ENCODE data around the gene TEX35. TPM values are rescaled to one million over a fixed set of nuclear protein-coding genes. Genes with fewer than 3 reads are reported as not detected.

The TEX35 gene
- total and polyA plus RNA-seq, 10 of the 15 experiments (the other 5 are each of a cell fraction or from before 2014, with no cell fraction given): not detected

GRCh38 chr1:178506669-178507068, 6.2 kb upstream of the TEX35 start:
- no peaks in the 10 kb centered on the region for H3K4me1 ChIP-seq (ENCODE audit: control insufficient read depth, insufficient read depth, low read length)
- intact Hi-C loops (cut with micrococcal nuclease; ENCODE audit: unreplicated experiment): no loop called here
- no peaks in the 10 kb centered on the region for H3K9me3 ChIP-seq (replicated peaks; ENCODE audit: control insufficient read depth, insufficient read depth, low read length)
- ChIA-PET POLR2A (no interaction called here), RAD21 (ENCODE audit: unreplicated experiment) (interaction anchor here (1.0 to 1.5 kb wide), 2 partner anchors 146 to 196 kb away, joined by 3 to 5 read pairs; no protein-coding TSS in a partner anchor), CTCF (interaction anchor here (1.3 to 11.2 kb wide), 4 partner anchors 34 to 207 kb away, joined by 3 to 187 read pairs (median 12); no protein-coding TSS in a partner anchor), SMC1A (ENCODE audit: uncharacterized antibody, unreplicated experiment) (interaction anchor here (1.1 to 7.4 kb wide), 2 partner anchors 20 to 194 kb away, joined by 3 to 73 read pairs; no protein-coding TSS in a partner anchor)
- 46% methylated on average over 6 of the region's 6 CpGs for WGBS (ENCODE audit: insufficient coverage, insufficient replicate concordance, low lambda C conversion rate, missing lambda C conversion rate)
- in situ Hi-C loops (cut with MboI): no loop called here
- no peak overlapping the region for H3K27ac ChIP-seq (ENCODE audit: control insufficient read depth, insufficient read depth)
- no peak for DNase-seq (ENCODE audit: low read depth, low spot score)
- no peak for FAIRE-seq
- no peaks in the 10 kb centered on the region for H3K36me3 ChIP-seq (ENCODE audit: control insufficient read depth in 2 of 2, insufficient read depth in 2 of 2, low read length in 1 of 2)
- H3K9ac ChIP-seq (ENCODE audit: control insufficient read depth, insufficient read depth, low read length): no peak overlapping the region
- TF ChIP-seq TARDBP (IDR thresholded peaks at IDR 0.05; ENCODE audit: borderline replicate concordance): no peak
- no peaks in the 10 kb centered on the region for H3K27me3 ChIP-seq (replicated peaks in 1 of 2; ENCODE audit: control insufficient read depth in 2 of 2, insufficient read depth in 2 of 2, low read length in 1 of 2)
- no peak for ATAC-seq
- no peaks in the 10 kb centered on the region for H4K20me1 ChIP-seq (ENCODE audit: control insufficient read depth, insufficient read depth)
- no peaks in the 10 kb centered on the region for H3K79me2 ChIP-seq (ENCODE audit: control insufficient read depth, insufficient read depth, low read length)
- no TSS peak for BruUV-seq (replicated peaks)
- H3K4me2 ChIP-seq (ENCODE audit: control insufficient read depth, insufficient read depth): no peak overlapping the region
- no peak overlapping the region for H3K4me3 ChIP-seq
- H2AFZ ChIP-seq (ENCODE audit: control insufficient read depth, low read depth, low read length): no peak overlapping the region

- no peak for DNase-seq (ENCODE audit: low read depth, low spot score)
- H3K9me3 ChIP-seq (replicated peaks; ENCODE audit: control insufficient read depth, insufficient read depth, low read length): no peaks in the 10 kb centered on the region
- ATAC-seq: no peak
- H2AFZ ChIP-seq (ENCODE audit: control insufficient read depth, low read depth, low read length): no peak overlapping the region
- intact Hi-C loops (cut with micrococcal nuclease; ENCODE audit: unreplicated experiment) (no loop called here), in situ Hi-C loops (cut with MboI) (no loop called here)
- CTCF ChIA-PET: no interaction called here
- BruUV-seq (replicated peaks): no TSS peak
- H3K36me3 ChIP-seq (ENCODE audit: control insufficient read depth in 2 of 2, insufficient read depth in 2 of 2, low read length in 1 of 2): no peaks in the 10 kb centered on the region
- WGBS (ENCODE audit: insufficient coverage, insufficient replicate concordance, low lambda C conversion rate, missing lambda C conversion rate): 30% methylated on average over 5 of the region's 5 CpGs
- SMC1A ChIA-PET (ENCODE audit: uncharacterized antibody, unreplicated experiment): no interaction called here
- no peak overlapping the region for H3K9ac ChIP-seq (ENCODE audit: control insufficient read depth, insufficient read depth, low read length)
- H3K27ac ChIP-seq (ENCODE audit: control insufficient read depth, insufficient read depth): no peak overlapping the region
- no peaks in the 10 kb centered on the region for H4K20me1 ChIP-seq (ENCODE audit: control insufficient read depth, insufficient read depth)
- POLR2A ChIA-PET: no interaction called here
- RAD21 ChIA-PET (ENCODE audit: unreplicated experiment): no interaction called here
- TF ChIP-seq PAX8 (IDR thresholded peaks at IDR 0.05) (no peak), CHD2 (IDR thresholded peaks at IDR 0.05; ENCODE audit: borderline replicate concordance, low read depth, low read length) (no peak), DPF2 (IDR thresholded peaks at IDR 0.05) (no peak), GABPA (IDR thresholded peaks at IDR 0.05; ENCODE audit: low read depth) (no peak)
- TF ChIP-seq, protein P1, sequence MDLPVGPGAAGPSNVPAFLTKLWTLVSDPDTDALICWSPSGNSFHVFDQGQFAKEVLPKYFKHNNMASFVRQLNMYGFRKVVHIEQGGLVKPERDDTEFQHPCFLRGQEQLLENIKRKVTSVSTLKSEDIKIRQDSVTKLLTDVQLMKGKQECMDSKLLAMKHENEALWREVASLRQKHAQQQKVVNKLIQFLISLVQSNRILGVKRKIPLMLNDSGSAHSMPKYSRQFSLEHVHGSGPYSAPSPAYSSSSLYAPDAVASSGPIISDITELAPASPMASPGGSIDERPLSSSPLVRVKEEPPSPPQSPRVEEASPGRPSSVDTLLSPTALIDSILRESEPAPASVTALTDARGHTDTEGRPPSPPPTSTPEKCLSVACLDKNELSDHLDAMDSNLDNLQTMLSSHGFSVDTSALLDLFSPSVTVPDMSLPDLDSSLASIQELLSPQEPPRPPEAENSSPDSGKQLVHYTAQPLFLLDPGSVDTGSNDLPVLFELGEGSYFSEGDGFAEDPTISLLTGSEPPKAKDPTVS (IDR thresholded peaks at IDR 0.05; ENCODE audit: low read depth, low read length): no peak
- H3K79me2 ChIP-seq (ENCODE audit: control insufficient read depth, insufficient read depth, low read length): no peaks in the 10 kb centered on the region
- no peak for FAIRE-seq
- H3K4me2 ChIP-seq (ENCODE audit: control insufficient read depth, insufficient read depth): no peak overlapping the region
- no peaks in the 10 kb centered on the region for H3K27me3 ChIP-seq (replicated peaks in 1 of 2; ENCODE audit: control insufficient read depth in 2 of 2, insufficient read depth in 2 of 2, low read length in 1 of 2)
- H3K4me3 ChIP-seq: no peak overlapping the region
- H3K4me1 ChIP-seq (ENCODE audit: control insufficient read depth, insufficient read depth, low read length): no peaks in the 10 kb centered on the region
Observed at GRCh38 chr1:178509414-178510007, 3.4 kb upstream of the TEX35 start.

Data from GM12878 (cell line).